Osteocyte (in vitro differentiated cells): ENCODE data around the gene CNR1. TPM values are rescaled to one million over a fixed set of nuclear protein-coding genes. Genes with fewer than 3 reads are reported as not detected.
"Not testable (repeated sequence)": the region's sequence is repeated elsewhere in the genome, so short reads cannot be mapped to it uniquely, and the experiment has no call there.

Source experiments
- DNase-seq: peaks from one replicate; pipeline ENCODE4 v3.0.0; 2021; ENCODE audit warnings: mixed read lengths; ENCODE audit not compliant: unreplicated experiment; ENCODE audit errors: extremely low spot score
- H3K27ac Mint-ChIP-seq: one replicate; pipeline ENCODE4 v1.8.0; 2021; ENCODE audit warnings: mild to moderate bottlenecking, mixed read lengths; ENCODE audit not compliant: unreplicated experiment
- H3K27me3 Mint-ChIP-seq: one replicate; pipeline ENCODE4 v1.8.0; 2021; ENCODE audit warnings: mixed read lengths; ENCODE audit not compliant: unreplicated experiment
- H3K36me3 Mint-ChIP-seq: one replicate; pipeline ENCODE4 v1.8.0; 2021; ENCODE audit warnings: mixed read lengths; ENCODE audit not compliant: unreplicated experiment
- H3K4me1 Mint-ChIP-seq: one replicate; pipeline ENCODE4 v1.8.0; 2021; ENCODE audit warnings: mixed read lengths; ENCODE audit not compliant: unreplicated experiment
- H3K4me3 Mint-ChIP-seq: one replicate; pipeline ENCODE4 v1.8.0; 2021; ENCODE audit warnings: mild to moderate bottlenecking, moderate library complexity, mixed read lengths; ENCODE audit not compliant: unreplicated experiment
- H3K9me3 Mint-ChIP-seq: one replicate; pipeline ENCODE4 v1.8.0; 2021; ENCODE audit warnings: mixed read lengths; ENCODE audit not compliant: unreplicated experiment
- CTCF ChIP-seq: fragments of 200-600 bp; sonication (generic); IDR thresholded peaks from 2 replicates; pipeline ENCODE4 v1.5.0; 2021; ENCODE audit warnings: antibody characterized with exemption, mild to moderate bottlenecking, moderate library complexity
- long read RNA-seq: library from polyadenylated mRNA; unstranded; transcript quantifications from one replicate; pipeline ENCODE4 v2.0.0, GENCODE V29; 2021
- total RNA-seq: library from RNA; stranded (reverse); gene quantifications from 2 replicates; pipeline ENCODE4 v1.2.1, GENCODE V29; 2021

The CNR1 gene
- not detected in 2 replicates for total RNA-seq
- long read RNA-seq = 0 reads

DNA sequence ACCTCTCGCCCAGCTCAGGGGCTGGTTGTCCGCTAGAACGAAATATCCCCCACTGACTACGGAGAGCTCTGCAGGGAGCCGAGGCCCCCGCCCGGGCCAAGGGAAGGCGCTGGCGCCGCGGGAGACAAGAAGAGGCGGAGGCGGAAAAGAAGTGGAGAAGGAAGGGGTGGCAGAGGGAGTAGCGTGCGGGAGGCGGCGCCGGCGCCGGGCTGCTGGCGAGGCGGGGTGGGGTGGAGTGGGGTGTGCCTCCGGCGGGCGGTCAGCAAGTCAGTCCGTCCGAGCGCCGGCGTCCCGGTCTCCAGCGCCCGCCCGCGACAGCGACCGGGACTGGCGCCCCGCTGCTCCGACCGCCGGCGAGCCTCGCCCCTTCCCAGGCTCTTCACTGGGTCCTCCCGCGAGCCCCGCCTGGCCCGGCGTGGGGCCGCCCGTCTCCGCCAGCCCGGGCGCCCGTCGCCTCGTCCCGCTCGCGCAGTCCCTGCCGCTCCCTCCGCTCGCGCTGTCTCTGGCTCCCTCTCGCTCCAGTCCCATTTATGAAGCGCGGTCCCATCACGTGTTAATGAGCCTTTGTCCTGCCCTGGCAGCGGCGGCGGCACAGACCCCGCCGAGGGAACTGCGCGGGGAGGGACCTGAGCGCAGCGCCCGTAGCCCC, at the start of gene CNR1:
TSS of gene CNR1 (minus strand) at position 504 of the 649 bp plus-strand sequence. CDS start 21,073 bp downstream, outside the sequence.
- Mint-ChIP-seq H3K9me3 (no peaks in the 10 kb centered on the region), H3K27me3 (peaks cover 71% of the 10 kb centered on the region), H3K36me3 (peaks cover 4% of the 10 kb centered on the region), H3K4me1 (peaks cover 9% of the 10 kb centered on the region), H3K27ac (no peak within 1 kb of the TSS), H3K4me3 (peak within 1 kb of the TSS; percentile 70)
- DNase-seq = no peak
- TF ChIP-seq CTCF = no peak

- H3K9me3 Mint-ChIP-seq = no peaks in the 10 kb centered on the region
- no peaks in the 10 kb centered on the region for H3K36me3 Mint-ChIP-seq
- H3K4me1 Mint-ChIP-seq = no peaks in the 10 kb centered on the region
- no peaks in the 10 kb centered on the region for H3K27me3 Mint-ChIP-seq
- no peak overlapping the region for H3K4me3 Mint-ChIP-seq
- no peak for DNase-seq
- no peak for TF ChIP-seq CTCF
- H3K27ac Mint-ChIP-seq = no peak overlapping the region
These were observed 45.3 kb upstream of the CNR1 start for GRCh38 chr6:88211446-88211845.

DNA sequence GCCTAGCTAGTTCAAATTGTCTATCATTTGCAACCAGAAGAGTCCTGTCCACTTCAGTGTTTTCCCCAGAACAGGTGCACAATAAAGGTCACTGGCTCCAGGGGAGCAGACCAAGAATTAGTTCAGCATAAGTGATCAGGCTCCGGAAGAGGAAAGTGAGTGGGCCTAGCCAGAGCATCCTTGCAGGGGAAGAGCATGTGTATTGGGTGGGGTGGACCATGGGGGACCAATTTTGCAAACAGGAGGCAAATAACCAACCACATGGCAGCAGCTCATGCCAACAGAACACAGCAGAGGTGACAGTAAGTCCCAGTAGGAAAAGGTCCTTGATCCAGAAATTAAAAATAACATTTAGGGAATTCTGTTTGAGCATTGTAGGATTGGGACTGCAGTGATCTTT, 43.2 kb upstream of the CNR1 start:
- H3K27ac Mint-ChIP-seq = no peak overlapping the region
- TF ChIP-seq CTCF = no peak
- H3K4me3 Mint-ChIP-seq = no peak overlapping the region
- H3K9me3 Mint-ChIP-seq = peaks cover 20% of the 10 kb centered on the region
- no peak for DNase-seq
- no peaks in the 10 kb centered on the region for H3K4me1 Mint-ChIP-seq
- no peaks in the 10 kb centered on the region for H3K36me3 Mint-ChIP-seq
- H3K27me3 Mint-ChIP-seq = no peaks in the 10 kb centered on the region

DNA sequence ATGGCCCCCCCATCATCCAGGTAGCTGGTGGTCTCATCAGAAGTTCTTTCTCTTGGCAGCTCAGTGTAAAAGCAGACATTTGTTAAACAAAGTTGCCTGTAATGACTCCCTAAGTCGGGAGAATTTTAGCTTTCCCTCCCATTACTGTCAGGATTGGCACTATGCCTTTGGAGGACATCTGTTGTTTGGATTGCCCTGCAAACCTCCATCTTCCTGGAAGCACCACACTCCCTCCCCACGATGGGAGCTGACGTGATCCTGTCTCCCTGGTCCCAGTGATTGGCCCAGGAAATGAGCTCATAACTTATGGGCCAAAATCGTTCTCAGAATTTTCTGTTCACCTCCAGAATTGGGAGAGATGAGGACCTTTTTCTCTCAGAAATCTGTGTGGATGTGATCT, 42.6 kb upstream of the CNR1 start:
- H3K9me3 Mint-ChIP-seq = peaks cover 25% of the 10 kb centered on the region
- DNase-seq = no peak
- H3K27ac Mint-ChIP-seq = no peak overlapping the region
- H3K4me3 Mint-ChIP-seq = no peak overlapping the region
- no peaks in the 10 kb centered on the region for H3K36me3 Mint-ChIP-seq
- H3K27me3 Mint-ChIP-seq = no peaks in the 10 kb centered on the region
- TF ChIP-seq CTCF = no peak
- no peaks in the 10 kb centered on the region for H3K4me1 Mint-ChIP-seq

GRCh38 chr6:88201734-88202133, 35.6 kb upstream of the CNR1 start:
- not testable (repeated sequence) for H3K36me3 Mint-ChIP-seq, H3K27ac Mint-ChIP-seq
- H3K9me3 Mint-ChIP-seq = peaks cover 42% of the 10 kb centered on the region

More at GRCh38 chr6:88201734-88202133, 35.6 kb upstream of the CNR1 start:
- H3K27me3 Mint-ChIP-seq, H3K4me1 Mint-ChIP-seq, H3K4me3 Mint-ChIP-seq, DNase-seq: not testable (repeated sequence)
